IMR-90 (cell line): ENCODE results near the gene ARL2.

Experiments
- BHLHE40 ChIP-seq: fragments of 150-350 bp; IDR thresholded peaks from 2 replicates; pipeline ENCODE4 v1.6.1; 2016; ENCODE audit warnings: mild to moderate bottlenecking, low read depth, low read length
- CEBPB ChIP-seq: IDR thresholded peaks from 2 replicates; pipeline ENCODE4 v1.6.1; 2012; ENCODE audit warnings: low read depth, low read length, improper control_type of control experiment
- CHD1 ChIP-seq: IDR thresholded peaks from 2 replicates; pipeline ENCODE4 v1.6.1; 2012; ENCODE audit warnings: low read depth, low read length, improper control_type of control experiment
- CTCF ChIP-seq: conservative IDR thresholded peaks from 2 replicates; pipeline ENCODE4 v1.5.1; 2012; ENCODE audit warnings: mild to moderate bottlenecking, low read depth, low read length, improper control_type of control experiment
- ELK1 ChIP-seq: fragments of 150-350 bp; IDR thresholded peaks from 2 replicates; pipeline ENCODE4 v1.6.1; 2016; ENCODE audit warnings: low read depth, mild to moderate bottlenecking, low read length, moderate library complexity, borderline replicate concordance
- MAFK ChIP-seq: IDR thresholded peaks from 2 replicates; pipeline ENCODE4 v1.6.1; 2012; ENCODE audit warnings: low read depth, low read length, improper control_type of control experiment
- POLR2A ChIP-seq: IDR thresholded peaks from 2 replicates; pipeline ENCODE4 v1.6.1; 2012; ENCODE audit warnings: mild to moderate bottlenecking, low read depth, low read length
- RAD21 ChIP-seq: IDR thresholded peaks from 2 replicates; pipeline ENCODE4 v1.6.1; 2012; ENCODE audit warnings: low read length, improper control_type of control experiment
- RCOR1 ChIP-seq: IDR thresholded peaks from 2 replicates; pipeline ENCODE4 v1.6.1; 2012; ENCODE audit warnings: mild to moderate bottlenecking, low read length, improper control_type of control experiment; ENCODE audit not compliant: insufficient replicate concordance
- SMC3 ChIP-seq: fragments of 150-350 bp; IDR thresholded peaks from 2 replicates; pipeline ENCODE4 v1.6.1; 2016; ENCODE audit warnings: low read depth, mild to moderate bottlenecking, antibody characterized with exemption, low read length, moderate library complexity

GRCh38 chr11:64989416-64989815 lies 24.5 kb upstream of the ARL2 start:
- TF ChIP-seq CTCF (no peak), MAFK (no peak), POLR2A (no peak), BHLHE40 (no peak), SMC3 (no peak), ELK1 (no peak), RAD21 (no peak), CHD1 (no peak), RCOR1 (no peak), CEBPB (no peak)
